Spinal cord (tissue), 10 donors: Measurements from ENCODE around the gene CBFA2T2. TPM values are rescaled to one million over a fixed set of nuclear protein-coding genes. Genes with fewer than 3 reads are reported as not detected.
"Not testable (repeated sequence)": the region's sequence is repeated elsewhere in the genome, so short reads cannot be mapped to it uniquely, and the experiment has no call there.

Experiments
- DNase-seq, 6 donors: peaks; one replicate each; pipeline versions ENCODE4 v3.0.0 to v3.0.0-alpha.2; 2013 to 2015; ENCODE audit warnings: low spot score in 6 of 6, low read depth in 4 of 6
- H3K27ac ChIP-seq: one replicate; pipeline ENCODE4 v1.5.1; 2013; ENCODE audit warnings: low read depth, low read length, control low read depth
- H3K27me3 ChIP-seq: one replicate; pipeline ENCODE4 v1.6.1; 2013; ENCODE audit warnings: low read length; ENCODE audit not compliant: control insufficient read depth, insufficient read depth
- H3K36me3 ChIP-seq: one replicate; pipeline ENCODE4 v1.6.1; 2013; ENCODE audit warnings: low read length; ENCODE audit not compliant: control insufficient read depth, insufficient read depth
- H3K4me1 ChIP-seq: one replicate; pipeline ENCODE4 v1.6.1; 2013; ENCODE audit warnings: low read length; ENCODE audit not compliant: control insufficient read depth, insufficient read depth
- H3K4me3 ChIP-seq: one replicate; pipeline ENCODE4 v1.5.1; 2013; ENCODE audit warnings: low read depth, low read length, control low read depth
- H3K9me3 ChIP-seq: one replicate; pipeline ENCODE4 v1.6.1; 2013; ENCODE audit warnings: low read length; ENCODE audit not compliant: control insufficient read depth, insufficient read depth
- whole genome bisulfite sequencing: methylation state at CpG from one replicate; pipeline ENCODE4 v1.1.5; 2013; ENCODE audit warnings: missing lambda C conversion rate; ENCODE audit not compliant: insufficient coverage; 5-methylcytosine and 5-hydroxymethylcytosine counted together
- polyA plus RNA-seq, 2 donors: library from polyadenylated mRNA; unstranded; fragments of 120-200 nt; gene quantifications; one replicate each; pipeline ENCODE4 v1.2.1, GENCODE V29; 2013; ENCODE audit not compliant: insufficient read length in 2 of 2
- total RNA-seq, 2 donors: library from RNA; depleted of rRNA in 1 of 2; stranded (reverse); fragments of 120-200 nt in 1 of 2; fragments of >200 nt in 1 of 2; gene quantifications; one replicate each; pipeline versions ENCODE4 v1.2.3 to v1.2.4, GENCODE V29; 2013 to 2014
- donor health status: healthy.

Gene CBFA2T2
- total and polyA plus RNA-seq, 4 donors = 14.5 to 33.3 (median 19.1) TPM

DNA sequence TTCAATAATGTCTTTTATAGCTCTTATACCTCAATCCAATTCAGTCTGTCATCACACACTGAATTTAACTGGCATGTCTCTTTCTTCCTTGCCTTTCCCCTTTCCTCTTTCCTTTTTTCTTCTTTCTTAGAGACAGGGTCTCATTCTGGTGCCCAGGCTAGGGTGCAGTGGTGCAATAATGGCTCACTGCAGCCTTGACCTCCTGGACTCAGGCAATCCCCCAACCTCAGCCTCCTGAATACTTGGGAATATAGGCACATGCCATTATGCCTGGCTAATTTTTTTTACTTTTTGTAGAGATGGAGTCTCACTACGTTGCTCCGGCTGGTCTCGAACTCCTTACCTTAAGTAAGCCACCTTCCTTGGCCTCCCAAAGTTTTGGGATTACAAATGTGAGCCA lies 65.9 kb downstream of the CBFA2T2 start:
- no peak overlapping the region for H3K27ac ChIP-seq
- DNase-seq = no peak
- peaks cover 2% of the 10 kb centered on the region for H3K36me3 ChIP-seq
- no peaks in the 10 kb centered on the region for H3K9me3 ChIP-seq
- no peaks in the 10 kb centered on the region for H3K27me3 ChIP-seq
- WGBS = 96% methylated on average over 3 of the region's 3 CpGs
- H3K4me3 ChIP-seq = no peak overlapping the region
- H3K4me1 ChIP-seq = peaks cover 3% of the 10 kb centered on the region

DNA sequence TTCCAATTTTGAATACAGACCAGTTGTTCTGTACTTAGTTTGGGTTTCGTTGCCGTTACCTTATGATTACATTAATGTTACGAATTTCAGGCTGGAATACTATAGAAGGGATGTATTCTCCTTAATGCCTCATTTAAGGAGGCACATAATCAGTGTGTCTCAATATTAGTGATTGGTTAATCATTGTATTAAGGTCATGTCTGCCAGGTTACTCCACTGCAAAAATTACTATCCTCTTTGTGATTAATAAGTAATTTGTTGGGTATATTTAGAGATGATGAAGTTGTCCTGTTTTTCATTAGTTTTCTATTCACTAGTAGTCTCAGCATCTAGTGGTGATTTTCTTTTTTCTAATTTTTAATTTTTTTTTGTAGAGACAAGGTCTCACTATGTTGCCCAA lies 66.3 kb downstream of the CBFA2T2 start:
- no peaks in the 10 kb centered on the region for H3K9me3 ChIP-seq
- no CpG with 5 or more reads among the region's 3 CpGs for WGBS
- H3K36me3 ChIP-seq = peaks cover 2% of the 10 kb centered on the region
- no peaks in the 10 kb centered on the region for H3K27me3 ChIP-seq
- no peak overlapping the region for H3K4me3 ChIP-seq
- no peak overlapping the region for H3K27ac ChIP-seq
- DNase-seq = no peak
- peaks cover 3% of the 10 kb centered on the region for H3K4me1 ChIP-seq

DNA sequence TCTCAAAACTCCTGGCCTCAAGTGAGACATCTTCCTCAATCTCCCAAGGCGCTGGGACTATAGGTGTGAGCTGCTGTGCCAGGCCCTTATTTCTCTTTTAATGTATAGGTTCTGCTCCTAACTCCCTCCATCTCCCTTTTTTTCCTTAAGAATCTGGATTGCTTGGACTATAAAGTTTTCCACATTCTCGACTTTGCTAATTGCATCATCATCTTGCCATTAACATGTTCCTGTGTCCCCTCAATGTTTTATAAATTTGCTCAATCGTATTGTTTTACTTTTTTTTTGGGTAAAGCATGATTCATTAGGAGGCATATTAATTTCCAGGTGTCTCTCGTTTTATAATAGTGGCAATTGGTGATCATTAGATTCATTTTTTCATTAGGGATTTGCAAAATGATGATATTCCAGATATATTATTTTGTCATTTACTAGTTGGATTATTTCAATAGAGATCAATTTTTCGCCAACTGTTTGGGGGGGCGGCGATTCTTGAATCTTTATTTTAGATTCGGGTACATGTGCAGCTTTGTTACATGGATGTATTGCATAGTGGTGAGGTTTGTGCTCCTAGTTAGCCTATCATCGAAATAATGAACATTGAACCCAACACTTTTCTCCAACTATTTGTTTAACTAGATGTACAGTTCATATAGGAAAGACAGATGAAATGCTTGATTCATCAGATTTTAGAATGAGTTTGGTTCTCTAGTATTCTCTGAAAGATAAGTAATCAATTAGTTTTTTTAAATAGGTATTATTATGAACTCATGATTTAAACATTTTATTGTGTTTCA lies 68.7 kb downstream of the CBFA2T2 start:
- no peak for DNase-seq
- WGBS = no CpG with 5 or more reads among the region's 9 CpGs
- no peaks in the 10 kb centered on the region for H3K9me3 ChIP-seq
- no peak overlapping the region for H3K27ac ChIP-seq
- no peaks in the 10 kb centered on the region for H3K36me3 ChIP-seq
- no peak overlapping the region for H3K4me3 ChIP-seq
- peaks cover 3% of the 10 kb centered on the region for H3K4me1 ChIP-seq
- H3K27me3 ChIP-seq = no peaks in the 10 kb centered on the region

DNA sequence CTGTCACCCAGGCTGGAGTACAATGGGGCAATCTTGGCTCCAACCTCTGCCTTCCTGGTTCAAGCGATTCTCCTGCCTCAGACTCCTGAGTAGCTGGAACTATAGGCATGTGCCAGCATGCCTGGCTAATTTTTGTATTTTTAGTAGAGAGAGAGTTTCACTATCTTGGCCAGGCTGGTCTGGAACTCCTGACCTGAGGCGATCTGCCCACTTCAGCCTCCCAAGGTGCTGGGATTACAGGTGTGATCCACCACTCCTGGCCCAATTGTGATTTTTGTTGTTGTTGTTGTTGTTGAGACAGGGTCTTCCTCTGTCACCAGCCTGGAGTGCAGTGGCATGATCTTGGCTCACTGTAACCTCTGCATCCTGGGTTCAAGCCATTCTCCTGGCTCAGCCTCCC lies 69.3 kb downstream of the CBFA2T2 start:
- no peaks in the 10 kb centered on the region for H3K27me3 ChIP-seq
- no peak for DNase-seq
- H3K9me3 ChIP-seq = no peaks in the 10 kb centered on the region
- H3K4me1 ChIP-seq = peaks cover 3% of the 10 kb centered on the region
- H3K27ac ChIP-seq = no peak overlapping the region
- no peaks in the 10 kb centered on the region for H3K36me3 ChIP-seq
- no peak overlapping the region for H3K4me3 ChIP-seq
- WGBS = 92% methylated on average over 2 of the region's 2 CpGs

DNA sequence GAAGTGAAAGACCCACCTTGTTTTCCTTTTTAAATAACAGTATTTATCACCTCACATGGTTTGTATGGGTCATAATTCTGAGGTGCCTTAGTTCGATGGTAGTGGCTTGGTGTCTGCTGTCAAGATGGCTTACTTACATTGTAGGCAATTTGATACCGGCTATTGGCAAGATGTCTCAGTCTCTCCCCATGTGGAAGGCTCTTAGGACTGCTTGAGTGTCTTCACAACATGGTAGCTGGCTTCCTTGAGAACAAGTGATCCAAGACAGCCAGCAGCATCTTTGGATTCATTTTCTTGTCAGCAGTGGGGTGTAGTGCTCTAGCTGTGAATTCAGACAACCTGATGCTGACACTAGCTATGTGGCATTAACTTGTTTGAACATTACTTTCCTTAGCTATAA lies 70.1 kb downstream of the CBFA2T2 start:
- H3K4me3 ChIP-seq = no peak overlapping the region
- 89% methylated on average over 2 of the region's 2 CpGs for WGBS
- DNase-seq = peak in 1 of 6 donors; percentile 41
- no peaks in the 10 kb centered on the region for H3K27me3 ChIP-seq
- no peaks in the 10 kb centered on the region for H3K9me3 ChIP-seq
- no peaks in the 10 kb centered on the region for H3K4me1 ChIP-seq
- no peak overlapping the region for H3K27ac ChIP-seq
- H3K36me3 ChIP-seq = no peaks in the 10 kb centered on the region

DNA sequence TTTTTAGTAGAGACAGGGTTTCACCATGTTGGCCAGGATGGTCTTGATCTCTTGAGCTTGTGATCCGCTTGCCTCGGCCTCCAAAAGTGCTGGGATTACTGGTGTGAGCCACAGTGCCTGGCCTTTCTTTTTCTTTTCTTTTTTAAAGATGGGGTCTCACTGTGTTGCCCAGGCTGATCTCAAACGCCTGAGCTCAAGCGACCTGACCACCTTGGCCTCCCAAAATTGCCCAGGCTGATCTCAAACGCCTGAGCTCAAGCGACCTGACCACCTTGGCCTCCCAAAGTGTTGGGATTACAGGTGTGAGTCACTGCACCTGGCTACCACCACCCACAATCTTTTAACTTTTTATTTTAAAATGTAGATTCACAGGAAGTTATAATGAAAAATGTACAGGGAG lies 71.2 kb downstream of the CBFA2T2 start:
- not testable (repeated sequence) for H3K9me3 ChIP-seq, H3K36me3 ChIP-seq
- 100% methylated on average over 4 of the region's 6 CpGs for WGBS

DNA sequence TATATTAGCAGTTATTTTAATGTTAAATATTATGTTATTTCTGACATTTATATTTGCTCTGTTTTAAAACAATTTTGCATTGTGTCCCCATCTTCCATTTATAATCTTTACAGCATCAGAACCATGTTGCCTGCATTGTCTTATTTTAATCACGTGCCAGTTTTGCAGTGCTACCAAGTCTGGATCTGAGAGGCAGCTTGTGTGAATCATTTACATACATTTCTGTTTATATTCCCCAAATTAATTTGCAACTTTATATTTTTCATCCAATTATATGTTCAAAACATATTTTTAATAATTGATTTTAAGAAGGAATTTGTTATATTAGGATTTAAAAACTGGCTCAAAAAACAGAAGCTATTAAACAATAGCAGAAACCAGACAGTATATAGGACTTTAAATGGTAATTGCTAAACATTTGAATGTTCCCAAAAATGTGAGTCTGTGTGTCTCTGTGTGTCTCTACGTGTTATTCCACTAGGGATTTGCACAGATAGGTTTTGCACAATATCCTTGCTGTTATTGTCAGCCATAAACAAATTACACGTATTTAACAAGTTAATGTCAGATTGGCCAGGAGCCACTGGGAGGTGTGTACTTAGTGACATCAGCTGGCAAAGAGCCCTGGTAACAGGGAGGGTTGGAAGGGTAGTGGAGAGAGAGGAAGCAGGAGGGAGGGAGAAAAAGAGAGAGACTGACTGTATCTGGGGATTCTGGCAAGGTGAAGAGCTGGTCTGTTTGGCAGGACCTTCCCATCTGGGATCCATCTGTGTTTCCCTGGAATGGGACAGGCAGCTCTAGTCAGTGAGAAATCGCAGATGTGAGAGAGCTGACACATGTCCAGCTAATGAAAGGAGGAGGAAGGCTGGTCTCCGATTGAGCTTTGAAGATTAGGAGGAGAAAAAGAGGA lies 72.1 kb downstream of the CBFA2T2 start:
- no peaks in the 10 kb centered on the region for H3K4me1 ChIP-seq
- H3K9me3 ChIP-seq = no peaks in the 10 kb centered on the region
- no peaks in the 10 kb centered on the region for H3K27me3 ChIP-seq
- no peaks in the 10 kb centered on the region for H3K36me3 ChIP-seq
- peak; percentile 69 to 98 (median 77) for DNase-seq
- WGBS = 6% methylated on average over 2 of the region's 5 CpGs
- H3K27ac ChIP-seq = peak overlapping the region; percentile 37
- H3K4me3 ChIP-seq = no peak overlapping the region

More for the DNA sequence above, 71.2 kb downstream of the CBFA2T2 start:
- not testable (repeated sequence) for H3K4me3 ChIP-seq, H3K27ac ChIP-seq, DNase-seq, H3K27me3 ChIP-seq, H3K4me1 ChIP-seq

DNA sequence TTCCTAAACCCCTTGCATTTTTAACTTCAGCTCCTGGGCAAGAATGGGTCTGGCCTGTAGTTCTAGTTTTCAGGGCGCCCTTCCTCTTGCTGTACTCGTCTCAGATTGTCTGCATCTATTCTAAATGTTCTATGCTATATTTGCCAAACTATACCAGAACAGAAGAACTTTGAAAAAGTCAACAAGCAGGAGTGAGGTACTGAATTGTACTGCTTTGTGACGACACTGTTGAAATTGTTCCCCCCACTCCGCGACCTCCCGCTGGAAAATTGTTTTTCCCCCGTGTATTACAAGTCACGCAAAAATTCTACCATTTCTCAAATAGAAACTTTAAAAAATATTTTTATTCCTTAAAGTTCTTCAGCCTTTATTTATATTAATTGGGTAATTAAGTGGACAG lies 73.9 kb downstream of the CBFA2T2 start:
- H3K4me3 ChIP-seq = no peak overlapping the region
- H3K4me1 ChIP-seq = peaks cover 6% of the 10 kb centered on the region
- H3K36me3 ChIP-seq = no peaks in the 10 kb centered on the region
- WGBS = no CpG with 5 or more reads among the region's 8 CpGs
- no peaks in the 10 kb centered on the region for H3K27me3 ChIP-seq
- H3K9me3 ChIP-seq = no peaks in the 10 kb centered on the region
- H3K27ac ChIP-seq = no peak overlapping the region
- DNase-seq = no peak

DNA sequence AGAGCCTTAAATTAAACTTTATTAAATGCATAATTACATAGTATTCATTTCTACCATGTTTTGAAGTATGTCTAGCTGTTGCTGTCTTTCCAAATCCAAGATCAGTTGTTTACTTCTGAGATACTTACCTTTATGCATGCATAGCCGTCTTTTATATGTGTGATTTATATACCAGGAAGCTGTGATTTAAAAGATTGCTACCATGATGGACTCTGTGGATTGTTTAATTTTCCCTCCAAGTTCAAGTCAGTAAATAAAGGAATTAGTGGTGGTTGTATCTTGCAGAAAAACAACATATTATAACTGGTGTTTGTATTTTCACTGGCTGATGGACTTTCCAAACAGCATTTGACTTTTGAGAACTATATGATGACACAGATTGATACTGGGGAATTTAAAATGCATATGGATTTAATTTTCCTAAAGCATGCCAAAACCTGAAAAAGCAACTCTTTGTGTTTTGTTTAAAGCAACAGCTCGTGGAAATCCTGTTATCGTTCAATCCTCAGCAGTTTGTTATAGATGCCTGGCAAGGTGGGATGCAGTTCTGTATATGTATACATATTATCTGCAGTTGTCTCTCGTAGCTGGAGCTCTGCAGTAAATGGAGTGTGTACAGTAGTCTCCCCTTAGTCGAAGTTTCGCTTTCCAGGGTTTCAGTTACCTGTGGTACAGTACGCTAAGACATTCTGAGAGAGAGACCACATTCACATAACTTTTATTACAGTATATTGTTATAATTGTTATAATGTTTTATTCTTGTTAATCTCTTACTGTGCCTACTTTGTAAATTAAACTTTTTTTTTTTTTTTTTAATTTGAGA lies 77.1 kb downstream of the CBFA2T2 start:
- Histone ChIP-seq H3K9me3 (no peaks in the 10 kb centered on the region), H3K4me3 (no peak overlapping the region), H3K36me3 (no peaks in the 10 kb centered on the region), H3K4me1 (peaks cover 10% of the 10 kb centered on the region), H3K27ac (no peak overlapping the region), H3K27me3 (no peaks in the 10 kb centered on the region)
- WGBS = no CpG with 5 or more reads among the region's 7 CpGs
- no peak for DNase-seq
